Small intestine (tissue), 7 donors: ENCODE measurements around the gene LCNL1. TPM values are rescaled to one million over a fixed set of nuclear protein-coding genes. Genes with fewer than 3 reads are reported as not detected.

ENCODE experiments used
- DNase-seq, 2 donors: peaks; one replicate each; pipeline versions ENCODE4 v3.0.0 to v3.0.0-alpha.2; 2013
- FAIRE-seq: peaks from 2 replicates; lab custom pipeline; 2012; peaks lifted over from hg19 to GRCh38; lab: Jason Lieb, UNC
- H3K27ac ChIP-seq, 3 donors: one replicate each; pipeline ENCODE4 v1.5.1; 2013; ENCODE audit warnings: low read length in 2 of 3, mild to moderate bottlenecking in 2 of 3, control low read depth in 1 of 3, inconsistent platforms in 1 of 3, low read depth in 1 of 3, moderate library complexity in 1 of 3
- H3K27me3 ChIP-seq, 3 donors: one replicate each; pipeline ENCODE4 v1.6.1; 2013; ENCODE audit warnings: low read length in 3 of 3, inconsistent platforms in 1 of 3; ENCODE audit not compliant: control insufficient read depth in 3 of 3, insufficient read depth in 3 of 3
- H3K36me3 ChIP-seq, 3 donors: one replicate each; pipeline ENCODE4 v1.6.1; 2013; ENCODE audit warnings: low read length in 3 of 3, inconsistent platforms in 1 of 3, low read depth in 1 of 3, mild to moderate bottlenecking in 1 of 3, moderate library complexity in 1 of 3; ENCODE audit not compliant: control insufficient read depth in 3 of 3, insufficient read depth in 2 of 3
- H3K4me1 ChIP-seq, 3 donors: one replicate each; pipeline ENCODE4 v1.6.1; 2013; ENCODE audit warnings: low read length in 2 of 3, inconsistent platforms in 1 of 3, low read depth in 1 of 3, mild to moderate bottlenecking in 1 of 3, moderate library complexity in 1 of 3; ENCODE audit not compliant: control insufficient read depth in 3 of 3, insufficient read depth in 2 of 3
- H3K4me3 ChIP-seq, 3 donors: one replicate each; pipeline ENCODE4 v1.5.1; 2013; ENCODE audit warnings: low read length in 3 of 3, control low read depth in 1 of 3, inconsistent platforms in 1 of 3, low read depth in 1 of 3, mild to moderate bottlenecking in 1 of 3, moderate library complexity in 1 of 3
- H3K9me3 ChIP-seq, 2 donors: one replicate each; pipeline ENCODE4 v1.6.1; 2013; ENCODE audit warnings: low read depth in 1 of 2, low read length in 1 of 2; ENCODE audit not compliant: control insufficient read depth in 2 of 2, insufficient read depth in 1 of 2
- WGBS, 3 donors: extraction: QIAGEN DNeasy Blood & Tissue Kit; methylation state at CpG; one replicate each; pipeline ENCODE4 v1.1.7; 2013; 5-methylcytosine and 5-hydroxymethylcytosine counted together
- polyA plus RNA-seq, 4 donors: library from polyadenylated mRNA; stranded (reverse) in 3 of 4; unstranded in 1 of 4; fragments of 200-250 nt in 3 of 4; fragments of 120-200 nt in 1 of 4; gene quantifications; one replicate each; pipeline versions ENCODE4 v1.2.1 to v1.2.3, GENCODE V29; 2013
- donor health status: healthy with polysubstance abuse.
- donor health status: control.
- donor health status: control.
- donor health status: Bipolar disorder and iron deficiency.
- donor health status: healthy.

The LCNL1 gene
- polyA plus RNA-seq, 4 donors: 0.07 to 0.16 TPM; not detected in 2

GRCh38 chr9:136995772-136996311 lies 13.0 kb downstream of the LCNL1 start:
- Histone ChIP-seq H3K27me3 (peaks cover 0 to 42% (median 0%) of the 10 kb centered on the region in 3 donors), H3K4me1 (peaks cover 2 to 48% (median 11%) of the 10 kb centered on the region in 3 donors), H3K36me3 (peaks cover 0 to 13% (median 0%) of the 10 kb centered on the region in 3 donors), H3K27ac (peak overlapping the region in 2 of 3 donors; percentile 63 to 69), H3K9me3 (peaks cover 0 to 5% of the 10 kb centered on the region in 2 donors), H3K4me3 (peak overlapping the region in 1 of 3 donors; percentile 30)
- FAIRE-seq (no peak), DNase-seq (peak in 1 of 2 donors; percentile 41)
- WGBS, 3 donors: 10 to 21% (median 16%) methylated on average over 12 of the region's 12 CpGs

- H3K27ac ChIP-seq: peak within 1 kb of the TSS in 2 of 3 donors; percentile 66 to 69
- DNase-seq (peak; percentile 51 to 60), FAIRE-seq (no peak)
- WGBS, 3 donors: 5 to 17% (median 9%) methylated on average over 29 to 35 of the region's 35 CpGs
- peak within 1 kb of the TSS in 2 of 3 donors; percentile 19 to 30 for H3K4me3 ChIP-seq
- H3K4me1 ChIP-seq: peaks cover 2 to 48% (median 11%) of the 10 kb centered on the region in 3 donors
- peaks cover 0 to 13% (median 0%) of the 10 kb centered on the region in 3 donors for H3K36me3 ChIP-seq
- no peaks in the 10 kb centered on the region for H3K9me3 ChIP-seq
- peaks cover 0 to 42% (median 0%) of the 10 kb centered on the region in 3 donors for H3K27me3 ChIP-seq
Measured at GRCh38 chr9:136996361-136997292, 13.8 kb downstream of the LCNL1 start, which contains the start of gene CLIC3. CLIC3 (minus strand) TSS chr9:136996568; CDS start chr9:136996543, 25 bp downstream.

- 41 to 70% (median 49%) methylated on average over 10 of the region's 10 CpGs for WGBS, 3 donors
- H3K9me3 ChIP-seq: no peaks in the 10 kb centered on the region
- H3K4me1 ChIP-seq: peaks cover 2 to 48% (median 11%) of the 10 kb centered on the region in 3 donors
- peaks cover 0 to 13% (median 0%) of the 10 kb centered on the region in 3 donors for H3K36me3 ChIP-seq
- peaks cover 0 to 42% (median 0%) of the 10 kb centered on the region in 3 donors for H3K27me3 ChIP-seq
- peak overlapping the region in 2 of 3 donors; percentile 28 to 66 for H3K27ac ChIP-seq
- no peak for DNase-seq
- no peak for FAIRE-seq
- H3K4me3 ChIP-seq: peak overlapping the region in 1 of 3 donors; percentile 30
Measured at GRCh38 chr9:136997371-136997770, 14.6 kb downstream of the LCNL1 start.

GRCh38 chr9:136997830-136998234 lies 15.0 kb downstream of the LCNL1 start:
- no peak overlapping the region for H3K4me3 ChIP-seq
- WGBS, 3 donors: 51 to 73% (median 55%) methylated on average over 18 of the region's 18 CpGs
- H3K4me1 ChIP-seq: peaks cover 2 to 43% (median 11%) of the 10 kb centered on the region in 3 donors
- FAIRE-seq (no peak), DNase-seq (peak in 1 of 2 donors; percentile 28)
- peaks cover 0 to 13% (median 0%) of the 10 kb centered on the region in 3 donors for H3K36me3 ChIP-seq
- no peaks in the 10 kb centered on the region for H3K9me3 ChIP-seq
- peaks cover 0 to 42% (median 0%) of the 10 kb centered on the region in 3 donors for H3K27me3 ChIP-seq
- H3K27ac ChIP-seq: peak overlapping the region in 2 of 3 donors; percentile 28 to 66

GRCh38 chr9:137000177-137000930 lies 17.6 kb downstream of the LCNL1 start:
- peaks cover 0 to 8% of the 10 kb centered on the region in 2 donors for H3K9me3 ChIP-seq
- 47 to 64% (median 52%) methylated on average over 10 of the region's 10 CpGs for WGBS, 3 donors
- no peak for FAIRE-seq
- peaks cover 0 to 21% (median 8%) of the 10 kb centered on the region in 3 donors for H3K4me1 ChIP-seq
- no peak overlapping the region for H3K4me3 ChIP-seq
- H3K27me3 ChIP-seq: peaks cover 0 to 27% (median 0%) of the 10 kb centered on the region in 3 donors
- no peaks in the 10 kb centered on the region for H3K36me3 ChIP-seq
- peak overlapping the region in 2 of 3 donors; percentile 41 to 87 for H3K27ac ChIP-seq
- peak in 1 of 2 donors; percentile 36 for DNase-seq

GRCh38 chr9:137001857-137002645 lies 19.3 kb downstream of the LCNL1 start:
- DNase-seq: no peak
- H3K4me3 ChIP-seq: no peak overlapping the region
- FAIRE-seq: no peak
- H3K27ac ChIP-seq: no peak overlapping the region
- H3K4me1 ChIP-seq: peaks cover 0 to 6% (median 4%) of the 10 kb centered on the region in 3 donors
- WGBS, 3 donors: 69 to 88% (median 71%) methylated on average over 20 of the region's 20 CpGs
- H3K27me3 ChIP-seq: peaks cover 0 to 11% (median 0%) of the 10 kb centered on the region in 3 donors
- peaks cover 0 to 22% of the 10 kb centered on the region in 2 donors for H3K9me3 ChIP-seq
- H3K36me3 ChIP-seq: peaks cover 0 to 2% (median 0%) of the 10 kb centered on the region in 3 donors

GRCh38 chr9:137002646-137003041 lies 19.9 kb downstream of the LCNL1 start:
- peaks cover 0 to 22% of the 10 kb centered on the region in 2 donors for H3K9me3 ChIP-seq
- H3K27me3 ChIP-seq: peaks cover 0 to 5% (median 0%) of the 10 kb centered on the region in 3 donors
- DNase-seq: no peak
- no peak overlapping the region for H3K27ac ChIP-seq
- 86 to 89% (median 89%) methylated on average over 10 of the region's 10 CpGs for WGBS, 3 donors
- FAIRE-seq: no peak
- H3K4me3 ChIP-seq: no peak overlapping the region
- H3K4me1 ChIP-seq: peaks cover 0 to 6% (median 0%) of the 10 kb centered on the region in 3 donors
- H3K36me3 ChIP-seq: peaks cover 0 to 4% (median 0%) of the 10 kb centered on the region in 3 donors
